Panc1 (cell line): Measurements from ENCODE around the gene ZFP1.

Experiments
- TCF7L2 ChIP-seq: IDR thresholded peaks from 2 replicates; pipeline ENCODE4 v1.6.1; 2011; ENCODE audit warnings: mild to moderate bottlenecking, low read depth, low read length, inconsistent platforms
- TF ChIP-seq, protein P1 (sequence below): fragments of 450-650 bp; IDR thresholded peaks from 2 replicates; pipeline ENCODE4 v1.5.1; 2017; ENCODE audit warnings: mild to moderate bottlenecking
- TF ChIP-seq, protein P2 (sequence below), 2 experiments: IDR thresholded peaks; 2 replicates each; pipeline ENCODE4 v1.6.1; 2011 to 2012; ENCODE audit warnings: low read depth in 2 of 2, control low read depth in 1 of 2, low read length in 1 of 2, mild to moderate bottlenecking in 1 of 2, moderate library complexity in 1 of 2; ENCODE audit not compliant: insufficient read depth in 1 of 2

DNA sequence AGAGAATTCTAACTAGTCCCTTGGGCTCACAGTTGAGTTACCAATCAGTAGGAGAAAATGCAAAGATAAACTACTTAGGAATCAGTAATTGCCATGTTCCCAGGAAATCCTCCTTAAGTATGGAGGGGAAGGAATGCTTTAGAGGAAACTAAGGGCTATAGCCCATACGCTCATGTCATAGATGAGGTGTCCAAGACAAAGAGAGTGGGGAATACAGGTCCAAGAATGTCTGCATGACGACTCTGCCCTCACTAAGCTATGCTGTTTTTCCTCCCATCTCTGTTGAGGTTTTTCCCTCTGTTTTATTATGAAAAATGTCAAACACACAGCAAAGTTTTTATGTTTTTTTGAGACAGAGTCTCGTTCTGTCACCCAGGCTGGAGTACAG is 47.7 kb upstream of the ZFP1 start:
- TF ChIP-seq, protein P1, sequence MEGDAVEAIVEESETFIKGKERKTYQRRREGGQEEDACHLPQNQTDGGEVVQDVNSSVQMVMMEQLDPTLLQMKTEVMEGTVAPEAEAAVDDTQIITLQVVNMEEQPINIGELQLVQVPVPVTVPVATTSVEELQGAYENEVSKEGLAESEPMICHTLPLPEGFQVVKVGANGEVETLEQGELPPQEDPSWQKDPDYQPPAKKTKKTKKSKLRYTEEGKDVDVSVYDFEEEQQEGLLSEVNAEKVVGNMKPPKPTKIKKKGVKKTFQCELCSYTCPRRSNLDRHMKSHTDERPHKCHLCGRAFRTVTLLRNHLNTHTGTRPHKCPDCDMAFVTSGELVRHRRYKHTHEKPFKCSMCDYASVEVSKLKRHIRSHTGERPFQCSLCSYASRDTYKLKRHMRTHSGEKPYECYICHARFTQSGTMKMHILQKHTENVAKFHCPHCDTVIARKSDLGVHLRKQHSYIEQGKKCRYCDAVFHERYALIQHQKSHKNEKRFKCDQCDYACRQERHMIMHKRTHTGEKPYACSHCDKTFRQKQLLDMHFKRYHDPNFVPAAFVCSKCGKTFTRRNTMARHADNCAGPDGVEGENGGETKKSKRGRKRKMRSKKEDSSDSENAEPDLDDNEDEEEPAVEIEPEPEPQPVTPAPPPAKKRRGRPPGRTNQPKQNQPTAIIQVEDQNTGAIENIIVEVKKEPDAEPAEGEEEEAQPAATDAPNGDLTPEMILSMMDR, result no peak
- TF ChIP-seq TCF7L2, result no peak
- TF ChIP-seq, protein P2, sequence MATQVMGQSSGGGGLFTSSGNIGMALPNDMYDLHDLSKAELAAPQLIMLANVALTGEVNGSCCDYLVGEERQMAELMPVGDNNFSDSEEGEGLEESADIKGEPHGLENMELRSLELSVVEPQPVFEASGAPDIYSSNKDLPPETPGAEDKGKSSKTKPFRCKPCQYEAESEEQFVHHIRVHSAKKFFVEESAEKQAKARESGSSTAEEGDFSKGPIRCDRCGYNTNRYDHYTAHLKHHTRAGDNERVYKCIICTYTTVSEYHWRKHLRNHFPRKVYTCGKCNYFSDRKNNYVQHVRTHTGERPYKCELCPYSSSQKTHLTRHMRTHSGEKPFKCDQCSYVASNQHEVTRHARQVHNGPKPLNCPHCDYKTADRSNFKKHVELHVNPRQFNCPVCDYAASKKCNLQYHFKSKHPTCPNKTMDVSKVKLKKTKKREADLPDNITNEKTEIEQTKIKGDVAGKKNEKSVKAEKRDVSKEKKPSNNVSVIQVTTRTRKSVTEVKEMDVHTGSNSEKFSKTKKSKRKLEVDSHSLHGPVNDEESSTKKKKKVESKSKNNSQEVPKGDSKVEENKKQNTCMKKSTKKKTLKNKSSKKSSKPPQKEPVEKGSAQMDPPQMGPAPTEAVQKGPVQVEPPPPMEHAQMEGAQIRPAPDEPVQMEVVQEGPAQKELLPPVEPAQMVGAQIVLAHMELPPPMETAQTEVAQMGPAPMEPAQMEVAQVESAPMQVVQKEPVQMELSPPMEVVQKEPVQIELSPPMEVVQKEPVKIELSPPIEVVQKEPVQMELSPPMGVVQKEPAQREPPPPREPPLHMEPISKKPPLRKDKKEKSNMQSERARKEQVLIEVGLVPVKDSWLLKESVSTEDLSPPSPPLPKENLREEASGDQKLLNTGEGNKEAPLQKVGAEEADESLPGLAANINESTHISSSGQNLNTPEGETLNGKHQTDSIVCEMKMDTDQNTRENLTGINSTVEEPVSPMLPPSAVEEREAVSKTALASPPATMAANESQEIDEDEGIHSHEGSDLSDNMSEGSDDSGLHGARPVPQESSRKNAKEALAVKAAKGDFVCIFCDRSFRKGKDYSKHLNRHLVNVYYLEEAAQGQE (IDR thresholded peaks at IDR 0.05; ENCODE audit: insufficient read depth in 1 of 2, low read depth in 2 of 2, low read length in 1 of 2), result no peak
